Fibroblast of mammary gland (primary cell): Measurements from ENCODE around the gene AUTS2.

Experiments used
- DNase-seq: peaks from one replicate; pipeline ENCODE4 v3.0.0-alpha.2; 2010; ENCODE audit warnings: low read depth
- H3K4me3 ChIP-seq: 2 replicates; pipeline ENCODE4 v1.5.1; 2011; ENCODE audit warnings: low read depth, mild to moderate bottlenecking, low read length, moderate library complexity; ENCODE audit not compliant: control insufficient read depth
- CTCF ChIP-seq: conservative IDR thresholded peaks from 2 replicates; pipeline ENCODE4 v1.5.1; 2011; ENCODE audit warnings: low read depth, low read length, inconsistent platforms; ENCODE audit not compliant: control insufficient read depth, insufficient read depth

The AUTS2 gene

GRCh38 chr7:69962186-69963065 lies 364.2 kb downstream of the AUTS2 start:
- DNase-seq, result peak; percentile 23
- H3K4me3 ChIP-seq, result no peak overlapping the region
- TF ChIP-seq CTCF, result no peak

DNA sequence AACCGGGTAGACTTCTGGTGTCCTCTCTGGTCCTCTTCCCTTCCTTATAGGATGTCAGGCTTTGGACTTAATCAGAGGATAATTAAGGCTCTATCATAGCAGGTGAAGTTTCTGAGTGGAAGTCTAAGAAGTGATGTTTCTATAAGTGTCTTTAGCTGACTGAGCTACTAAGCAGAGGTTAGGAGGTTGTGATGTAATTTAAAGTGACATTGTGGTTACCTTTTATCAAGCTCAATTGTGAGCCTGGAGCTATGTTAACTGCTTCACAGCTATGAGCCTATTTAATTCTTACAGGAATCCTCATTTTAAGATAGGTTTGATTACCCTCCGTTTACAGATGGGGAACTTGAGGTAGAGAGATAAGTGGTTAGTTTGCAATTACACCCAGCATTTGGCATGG lies 365.1 kb downstream of the AUTS2 start:
- TF ChIP-seq CTCF, result no peak
- no peak for DNase-seq

GRCh38 chr7:69966766-69967591 lies 368.7 kb downstream of the AUTS2 start:
- TF ChIP-seq CTCF, result no peak
- DNase-seq, result peak; percentile 14
- no peak overlapping the region for H3K4me3 ChIP-seq

More for the DNA sequence above, 365.1 kb downstream of the AUTS2 start:
- H3K4me3 ChIP-seq, result no peak overlapping the region

GRCh38 chr7:69967689-69968450 lies 369.6 kb downstream of the AUTS2 start:
- no peak for TF ChIP-seq CTCF
- no peak overlapping the region for H3K4me3 ChIP-seq
- DNase-seq, result no peak

DNA sequence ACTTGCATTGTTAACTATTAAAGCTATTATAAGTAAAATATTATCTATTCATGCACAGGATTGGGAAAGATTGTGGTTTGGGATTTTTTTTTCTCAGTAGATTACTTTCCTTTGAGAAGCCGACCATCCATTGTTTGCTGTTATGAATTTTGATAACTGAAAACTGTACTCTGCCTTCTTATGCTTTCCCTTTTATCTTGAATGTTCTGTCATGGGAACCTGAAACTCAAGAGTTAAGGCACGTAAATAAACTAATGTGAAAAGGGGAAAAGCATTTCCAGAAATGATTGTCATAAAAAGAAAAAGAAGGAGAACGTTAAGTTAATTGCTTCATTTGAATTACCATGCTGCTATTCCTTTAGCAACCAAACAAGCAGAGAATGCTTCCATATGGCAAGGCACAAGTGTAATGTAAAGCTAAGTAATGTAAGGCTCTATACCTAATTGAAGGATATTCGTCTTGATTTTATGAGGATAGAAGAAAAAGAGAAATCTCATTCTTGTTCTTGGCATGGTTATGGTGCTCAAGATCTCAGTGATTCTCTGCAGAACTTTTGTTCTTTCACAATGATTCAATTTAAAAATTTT lies 370.8 kb downstream of the AUTS2 start:
- no peak for TF ChIP-seq CTCF
- H3K4me3 ChIP-seq, result no peak overlapping the region
- DNase-seq, result no peak

- no peak overlapping the region for H3K4me3 ChIP-seq
- DNase-seq, result no peak
- no peak for TF ChIP-seq CTCF
These were observed 383.4 kb downstream of the AUTS2 start for GRCh38 chr7:69981646-69982045.
